Measurements from ENCODE around the gene ABCA9. TPM values are rescaled to one million over a fixed set of nuclear protein-coding genes. Genes with fewer than 3 reads are reported as not detected.

Gene ABCA9
- total RNA-seq, 2 experiments from 2014 or later = not detected

DNA sequence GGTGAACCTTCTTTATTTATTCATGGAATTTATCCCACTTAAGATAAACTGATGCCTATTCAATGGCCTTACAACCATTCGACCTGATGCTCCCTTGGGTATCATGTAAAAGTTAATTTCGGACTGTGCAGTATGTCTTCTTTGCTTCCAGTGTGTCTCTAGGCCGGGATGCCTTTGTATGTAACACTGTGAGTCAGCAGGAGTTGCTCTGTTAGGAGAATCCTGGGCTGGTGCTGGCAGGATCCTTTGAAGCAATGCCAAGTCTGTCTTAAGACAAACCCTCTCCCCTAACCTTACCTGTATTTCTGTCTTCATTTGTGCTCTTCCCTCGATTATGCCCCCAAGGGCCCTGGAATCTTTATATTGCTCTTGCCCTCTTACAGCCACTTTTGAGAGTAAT lies 67.6 kb downstream of the ABCA9 start:
- DNase-seq = no peak
- Mint-ChIP-seq H3K4me1 (ENCODE audit: low read depth) (no peaks in the 10 kb centered on the region), H3K36me3 (ENCODE audit: low read depth) (no peaks in the 10 kb centered on the region), H3K4me3 (no peak overlapping the region), H3K9me3 (no peaks in the 10 kb centered on the region), H3K27me3 (no peaks in the 10 kb centered on the region), H3K27ac (no peak overlapping the region)
- intact Hi-C loops (cut with micrococcal nuclease) = no loop called here
- ChIA-PET POLR2A (no interaction called here), CTCF (no interaction called here)
- ATAC-seq = no peak
- TF ChIP-seq, protein P1, sequence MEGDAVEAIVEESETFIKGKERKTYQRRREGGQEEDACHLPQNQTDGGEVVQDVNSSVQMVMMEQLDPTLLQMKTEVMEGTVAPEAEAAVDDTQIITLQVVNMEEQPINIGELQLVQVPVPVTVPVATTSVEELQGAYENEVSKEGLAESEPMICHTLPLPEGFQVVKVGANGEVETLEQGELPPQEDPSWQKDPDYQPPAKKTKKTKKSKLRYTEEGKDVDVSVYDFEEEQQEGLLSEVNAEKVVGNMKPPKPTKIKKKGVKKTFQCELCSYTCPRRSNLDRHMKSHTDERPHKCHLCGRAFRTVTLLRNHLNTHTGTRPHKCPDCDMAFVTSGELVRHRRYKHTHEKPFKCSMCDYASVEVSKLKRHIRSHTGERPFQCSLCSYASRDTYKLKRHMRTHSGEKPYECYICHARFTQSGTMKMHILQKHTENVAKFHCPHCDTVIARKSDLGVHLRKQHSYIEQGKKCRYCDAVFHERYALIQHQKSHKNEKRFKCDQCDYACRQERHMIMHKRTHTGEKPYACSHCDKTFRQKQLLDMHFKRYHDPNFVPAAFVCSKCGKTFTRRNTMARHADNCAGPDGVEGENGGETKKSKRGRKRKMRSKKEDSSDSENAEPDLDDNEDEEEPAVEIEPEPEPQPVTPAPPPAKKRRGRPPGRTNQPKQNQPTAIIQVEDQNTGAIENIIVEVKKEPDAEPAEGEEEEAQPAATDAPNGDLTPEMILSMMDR (IDR thresholded peaks at IDR 0.05) = no peak

DNA sequence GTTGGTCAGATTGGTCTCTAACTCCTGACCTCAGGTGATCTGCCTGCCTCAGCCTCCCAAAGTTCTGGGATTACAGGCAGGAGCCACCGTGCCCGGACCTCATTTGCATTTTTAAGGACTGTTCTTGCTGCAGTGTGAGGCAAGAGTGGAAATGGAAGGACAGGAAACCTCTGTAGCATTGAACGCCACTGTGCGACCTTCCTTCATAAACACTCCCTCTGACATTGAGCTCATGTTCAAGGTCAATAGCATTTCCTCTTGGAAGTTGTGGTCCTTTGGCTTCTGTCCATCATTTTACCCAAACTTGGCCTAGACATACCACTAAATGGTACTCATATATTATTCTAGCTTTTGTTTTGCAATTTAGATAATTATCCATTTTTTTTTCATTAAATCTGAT lies 72.8 kb downstream of the ABCA9 start:
- Mint-ChIP-seq H3K4me3 (no peak overlapping the region), H3K4me1 (ENCODE audit: low read depth) (no peaks in the 10 kb centered on the region), H3K27ac (no peak overlapping the region), H3K9me3 (no peaks in the 10 kb centered on the region), H3K36me3 (ENCODE audit: low read depth) (no peaks in the 10 kb centered on the region), H3K27me3 (no peaks in the 10 kb centered on the region)
- no peak for ATAC-seq
- ChIA-PET POLR2A (no interaction called here), CTCF (no interaction called here)
- intact Hi-C loops (cut with micrococcal nuclease) = no loop called here
- no peak for DNase-seq
- TF ChIP-seq, protein P1 (IDR thresholded peaks at IDR 0.05) = no peak

DNA sequence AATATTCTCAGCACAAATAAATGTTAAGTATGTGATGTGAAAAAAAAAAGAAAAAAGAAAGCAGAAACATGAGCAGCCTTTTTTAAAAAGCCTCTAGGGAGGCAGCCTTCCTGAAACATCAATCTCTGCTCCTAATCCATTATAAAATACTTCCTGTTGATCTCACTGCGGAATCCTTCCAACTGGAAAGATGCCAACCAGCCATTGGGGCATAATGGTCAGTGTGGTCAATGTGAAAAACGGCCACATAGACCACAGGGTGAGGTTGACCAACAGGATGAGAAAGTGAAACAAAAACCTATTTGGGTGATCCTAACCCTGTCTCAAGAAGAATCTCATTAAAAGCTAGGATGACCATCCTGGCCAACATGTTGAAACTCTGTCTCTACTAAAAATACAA lies 79.4 kb downstream of the ABCA9 start:
- H3K9me3 Mint-ChIP-seq = no peaks in the 10 kb centered on the region
- CTCF ChIA-PET = no interaction called here
- TF ChIP-seq, protein P1 (IDR thresholded peaks at IDR 0.05) = no peak
- no peak overlapping the region for H3K27ac Mint-ChIP-seq
- intact Hi-C loops (cut with micrococcal nuclease) = no loop called here
- H3K27me3 Mint-ChIP-seq = peaks cover 4% of the 10 kb centered on the region
- H3K4me1 Mint-ChIP-seq (ENCODE audit: low read depth) = no peaks in the 10 kb centered on the region
- no peak for DNase-seq
- no peak overlapping the region for H3K4me3 Mint-ChIP-seq
- no peak for ATAC-seq
- no peaks in the 10 kb centered on the region for H3K36me3 Mint-ChIP-seq (ENCODE audit: low read depth)
- POLR2A ChIA-PET = no interaction called here

DNA sequence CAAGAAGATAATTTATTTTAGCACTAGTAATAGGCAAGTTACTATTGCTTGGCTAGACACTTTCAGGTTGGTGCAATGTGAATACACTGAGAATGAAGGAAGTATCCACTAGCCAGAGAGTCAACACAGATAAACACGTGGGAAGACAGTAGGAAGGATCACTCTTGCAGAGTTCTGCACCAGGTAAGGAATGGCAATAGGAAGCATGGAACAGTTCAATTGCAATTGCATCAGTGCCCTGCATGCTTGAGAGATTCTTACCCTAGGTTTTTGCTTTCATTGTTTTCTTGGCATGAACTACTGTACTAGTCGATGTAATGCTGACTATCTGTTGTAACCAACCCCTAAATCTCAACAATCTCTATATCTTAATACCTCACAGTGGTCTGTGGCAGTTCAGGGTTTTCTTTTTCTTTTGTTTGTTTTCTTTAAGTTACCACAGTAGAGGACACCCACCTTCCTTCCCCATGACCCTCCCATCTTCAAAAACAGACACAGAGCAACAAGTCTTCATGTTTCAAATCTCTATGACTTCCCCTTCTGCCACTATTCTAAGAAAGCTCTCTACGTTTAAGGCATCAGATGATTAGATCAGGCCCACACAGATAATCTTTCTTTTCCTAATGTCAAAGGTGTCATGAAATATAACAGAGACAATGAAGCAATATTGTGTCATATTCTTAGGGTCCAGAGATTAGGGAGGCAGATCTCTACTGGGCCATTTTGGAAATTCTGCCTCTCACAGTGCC lies 87.5 kb downstream of the ABCA9 start:
- H3K27me3 Mint-ChIP-seq = peaks cover 8% of the 10 kb centered on the region
- DNase-seq = no peak
- TF ChIP-seq, protein P1 (IDR thresholded peaks at IDR 0.05) = no peak
- CTCF ChIA-PET = no interaction called here
- H3K36me3 Mint-ChIP-seq (ENCODE audit: low read depth) = no peaks in the 10 kb centered on the region
- POLR2A ChIA-PET = no interaction called here
- H3K4me1 Mint-ChIP-seq (ENCODE audit: low read depth) = no peaks in the 10 kb centered on the region
- ATAC-seq = no peak
- intact Hi-C loops (cut with micrococcal nuclease) = loop anchor here (10.0 kb wide), 1 partner anchor 198 kb away; no protein-coding TSS in a partner anchor
- H3K4me3 Mint-ChIP-seq = no peak overlapping the region
- H3K27ac Mint-ChIP-seq = no peak overlapping the region
- peaks cover 1% of the 10 kb centered on the region for H3K9me3 Mint-ChIP-seq

DNA sequence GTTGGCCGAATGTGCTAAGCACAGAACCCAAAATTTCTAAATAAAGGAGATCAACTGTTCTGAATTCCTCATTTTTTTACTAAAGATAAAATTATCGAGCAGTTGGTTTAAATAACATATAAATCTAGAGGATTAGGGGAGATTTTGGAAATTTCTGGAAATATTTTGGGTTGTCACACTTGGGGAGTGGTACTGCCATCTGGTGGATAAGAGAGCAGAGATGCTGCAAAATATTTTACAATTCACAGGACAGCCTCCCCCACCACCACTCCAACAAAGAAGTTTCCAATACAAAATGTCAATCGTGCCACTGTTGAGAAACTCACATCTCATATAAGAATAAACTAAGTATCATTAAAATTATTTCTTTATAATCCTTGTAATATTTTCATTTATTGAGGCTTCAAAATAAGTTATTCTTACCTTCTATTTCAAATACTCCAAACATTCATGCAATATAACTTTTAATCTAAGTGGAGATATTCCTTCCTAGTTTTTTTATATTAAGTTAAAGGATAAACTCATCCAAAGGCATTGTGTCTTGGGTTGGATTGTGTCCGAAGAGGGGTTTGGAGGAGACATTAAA lies 88.5 kb downstream of the ABCA9 start:
- Mint-ChIP-seq H3K27ac (no peak overlapping the region), H3K4me3 (no peak overlapping the region), H3K9me3 (peaks cover 1% of the 10 kb centered on the region), H3K27me3 (peaks cover 8% of the 10 kb centered on the region), H3K36me3 (ENCODE audit: low read depth) (no peaks in the 10 kb centered on the region), H3K4me1 (ENCODE audit: low read depth) (no peaks in the 10 kb centered on the region)
- intact Hi-C loops (cut with micrococcal nuclease) = loop anchor here (10.0 kb wide), 1 partner anchor 197 kb away; no protein-coding TSS in a partner anchor
- DNase-seq (no peak), ATAC-seq (no peak)
- CTCF ChIA-PET = no interaction called here
- TF ChIP-seq, protein P1 (IDR thresholded peaks at IDR 0.05) = peak; percentile 49
- POLR2A ChIA-PET = no interaction called here

All from activated CD8-positive, alpha-beta T cell treated with anti-CD3 and anti-CD28 coated beads for 36 hours (primary cell).